Measurements from ENCODE around the gene RSPH9. TPM values are rescaled to one million over a fixed set of nuclear protein-coding genes. Genes with fewer than 3 reads are reported as not detected.

RSPH9 gene
- total and polyA plus RNA-seq, 7 donors: 0.11 to 0.59 (median 0.44) TPM; not detected in 3

- Histone ChIP-seq H3K27me3 (ENCODE audit: insufficient read depth in 3 of 3, low read length in 2 of 3) (no peaks in the 10 kb centered on the region), H3K4me1 (peaks cover 69% of the 10 kb centered on the region), H3K9me3 (no peaks in the 10 kb centered on the region), H3K27ac (peak overlapping the region; percentile 83), H3K36me3 (ENCODE audit: insufficient read depth in 1 of 2, low read depth in 1 of 2) (peaks cover 0 to 32% of the 10 kb centered on the region in 2 donors), H3K4me3 (peak overlapping the region; percentile 2)
- ATAC-seq (peak; percentile 26 to 49 (median 46)), DNase-seq (peak; percentile 82 to 87)
- intact Hi-C loops (cut with DNase I): loop anchor here (2.0 to 10.0 kb wide), 4 partner anchors 38 to 412 kb away; no protein-coding TSS in a partner anchor
- no peak for TF ChIP-seq CTCF (IDR thresholded peaks at IDR 0.05)
- 16 to 33% (median 24%) methylated on average over 15 of the region's 15 CpGs for WGBS, 3 donors
Observed at GRCh38 chr6:43669050-43669921, 24.4 kb downstream of the RSPH9 start.

- peaks cover 0 to 40% of the 10 kb centered on the region in 2 donors for H3K36me3 ChIP-seq (ENCODE audit: insufficient read depth in 1 of 2, low read depth in 1 of 2)
- H3K27me3 ChIP-seq (ENCODE audit: insufficient read depth in 3 of 3, low read length in 2 of 3): no peaks in the 10 kb centered on the region
- H3K9me3 ChIP-seq: no peaks in the 10 kb centered on the region
- H3K4me3 ChIP-seq: peak overlapping the region; percentile 2
- whole genome bisulfite sequencing, 3 donors: 67 to 83% (median 67%) methylated on average over 6 of the region's 6 CpGs
- ATAC-seq (no peak), DNase-seq (no peak)
- intact Hi-C loops (cut with DNase I): loop anchor here (2.0 to 10.0 kb wide), 4 partner anchors 37 to 411 kb away; no protein-coding TSS in a partner anchor
- no peak for TF ChIP-seq CTCF (IDR thresholded peaks at IDR 0.05)
- H3K4me1 ChIP-seq: peaks cover 77% of the 10 kb centered on the region
- H3K27ac ChIP-seq: peak overlapping the region; percentile 83
Observed at GRCh38 chr6:43669922-43670622, 25.2 kb downstream of the RSPH9 start.

- 98% methylated on average over 6 of the region's 6 CpGs for WGBS, 3 donors
- no peak for TF ChIP-seq CTCF (IDR thresholded peaks at IDR 0.05)
- no peak for DNase-seq
- intact Hi-C loops (cut with DNase I): no loop called here
- peaks cover 80% of the 10 kb centered on the region for H3K4me1 ChIP-seq
- no peaks in the 10 kb centered on the region for H3K9me3 ChIP-seq
- H3K27me3 ChIP-seq (ENCODE audit: insufficient read depth in 3 of 3, low read length in 2 of 3): no peaks in the 10 kb centered on the region
- H3K4me3 ChIP-seq: no peak overlapping the region
- H3K36me3 ChIP-seq (ENCODE audit: insufficient read depth in 1 of 2, low read depth in 1 of 2): peaks cover 0 to 45% of the 10 kb centered on the region in 2 donors
- no peak for ATAC-seq
- peak overlapping the region; percentile 83 for H3K27ac ChIP-seq
Observed at GRCh38 chr6:43670623-43670986, 25.8 kb downstream of the RSPH9 start.

GRCh38 chr6:43671011-43671800, 26.4 kb downstream of the RSPH9 start:
- H3K36me3 ChIP-seq (ENCODE audit: insufficient read depth in 1 of 2, low read depth in 1 of 2): peaks cover 0 to 50% of the 10 kb centered on the region in 2 donors
- DNase-seq (no peak), ATAC-seq (no peak)
- no peak overlapping the region for H3K4me3 ChIP-seq
- 85 to 88% (median 88%) methylated on average over 8 of the region's 8 CpGs for WGBS, 3 donors
- TF ChIP-seq CTCF (IDR thresholded peaks at IDR 0.05): no peak
- peak overlapping the region; percentile 95 for H3K27ac ChIP-seq
- no peaks in the 10 kb centered on the region for H3K27me3 ChIP-seq (ENCODE audit: insufficient read depth in 3 of 3, low read length in 2 of 3)
- H3K9me3 ChIP-seq: no peaks in the 10 kb centered on the region
- intact Hi-C loops (cut with DNase I): no loop called here
- H3K4me1 ChIP-seq: peaks cover 86% of the 10 kb centered on the region

Measured in psoas muscle (tissue), 8 donors.